Upper lobe of left lung (tissue), 6 donors: ENCODE results near the gene TSPAN19. TPM values are rescaled to one million over a fixed set of nuclear protein-coding genes. Genes with fewer than 3 reads are reported as not detected.
A peak's percentile ranks its signal among the peaks of the same experiment; 100 is the strongest.

ENCODE experiments used
- ATAC-seq, 2 donors: fragments of 200-7000 bp; cut with Tn5 transposase; one replicate each; pipeline ENCODE4 v1.9.1; 2022; ENCODE audit warnings: mild to moderate bottlenecking in 2 of 2, moderate library complexity in 2 of 2; ENCODE audit not compliant: low FRiP score in 2 of 2
- DNase-seq, 2 donors: peaks; one replicate each; pipeline ENCODE4 v3.0.0-alpha.2; 2019 to 2020
- H3K27ac ChIP-seq, 4 donors: fragments of 200-600 bp; sonication (generic); one replicate each; pipeline ENCODE4 v1.5.1; 2016 to 2019
- H3K27me3 ChIP-seq, 4 donors: fragments of 200-600 bp; sonication (generic); one replicate each; pipeline ENCODE4 v1.5.1; 2017 to 2019
- H3K36me3 ChIP-seq, 4 donors: fragments of 200-600 bp; sonication (generic); one replicate each; pipeline ENCODE4 v1.5.1; 2016 to 2019
- H3K4me1 ChIP-seq, 4 donors: fragments of 200-600 bp; sonication (generic); one replicate each; pipeline ENCODE4 v1.5.1; 2018 to 2019
- H3K4me3 ChIP-seq, 4 donors: fragments of 200-600 bp; sonication (generic); one replicate each; pipeline ENCODE4 v1.5.1; 2017 to 2019; ENCODE audit warnings: mild to moderate bottlenecking in 2 of 4, moderate library complexity in 1 of 4
- H3K9me3 ChIP-seq, 4 donors: fragments of 200-600 bp; sonication (generic); one replicate each; pipeline ENCODE4 v1.5.1; 2018 to 2019
- EP300 ChIP-seq, 4 donors: sonication (generic); formaldehyde crosslinking; IDR thresholded peaks; one replicate each; pipeline ENCODE4 v1.5.1; 2017; ENCODE audit warnings: antibody characterized with exemption in 4 of 4, control low read depth in 2 of 4
- POLR2A ChIP-seq, 4 donors: fragments of 450-650 bp; IDR thresholded peaks; one replicate each; pipeline ENCODE4 v1.5.1; 2016 to 2017; ENCODE audit warnings: antibody characterized with exemption in 4 of 4, mild to moderate bottlenecking in 2 of 4
- POLR2AphosphoS5 ChIP-seq, 2 donors: sonication (generic); formaldehyde crosslinking; IDR thresholded peaks; one replicate each; pipeline ENCODE4 v1.5.1; 2017; ENCODE audit warnings: antibody characterized with exemption in 2 of 2
- WGBS, 2 donors: methylation state at CpG; one replicate each; pipeline ENCODE4 v1.1.5; 2017 to 2018; 5-methylcytosine and 5-hydroxymethylcytosine counted together
- total RNA-seq, 6 donors: library from RNA; depleted of rRNA in 4 of 6; stranded (reverse); fragments of >200 nt in 4 of 6; gene quantifications; one replicate each; pipeline versions ENCODE4 v1.1.0 to v1.2.1, GENCODE V29; 2016 to 2021
- TF ChIP-seq, protein P1 (sequence below), 6 experiments: fragments of 450-650 bp in 4 of 6; fragments of 200-600 bp in 2 of 6; sonication (generic) in 2 of 6; IDR thresholded peaks; one replicate each; pipeline ENCODE4 v1.5.1; 2016 to 2019; ENCODE audit warnings: antibody characterized with exemption in 6 of 6
- donor health status: DM: no; HTN: no; CAD: no; lungs with moderate emphysema.
- donor health status: DM: no; HTN: yes; CAD: no; lungs with severe emphysema.

TSPAN19 gene
- total RNA-seq, 6 donors from 2014 or later: 0.76 to 25.2 (median 12.1) TPM; not detected in 2

- 100% methylated on average over 1 of the region's 3 CpGs; no CpG with 5 or more reads in 1 of the 2 donors for WGBS, 2 donors
- no peak overlapping the region for H3K4me3 ChIP-seq
- peak in 1 of 2 donors; percentile 53 for ATAC-seq
- H3K27me3 ChIP-seq: no peaks in the 10 kb centered on the region
- H3K36me3 ChIP-seq: no peaks in the 10 kb centered on the region
- H3K27ac ChIP-seq: no peak overlapping the region
- TF ChIP-seq POLR2A (IDR thresholded peaks at IDR 0.05) (no peak), POLR2AphosphoS5 (IDR thresholded peaks at IDR 0.05) (no peak), EP300 (IDR thresholded peaks at IDR 0.05) (no peak)
- TF ChIP-seq, protein P1, sequence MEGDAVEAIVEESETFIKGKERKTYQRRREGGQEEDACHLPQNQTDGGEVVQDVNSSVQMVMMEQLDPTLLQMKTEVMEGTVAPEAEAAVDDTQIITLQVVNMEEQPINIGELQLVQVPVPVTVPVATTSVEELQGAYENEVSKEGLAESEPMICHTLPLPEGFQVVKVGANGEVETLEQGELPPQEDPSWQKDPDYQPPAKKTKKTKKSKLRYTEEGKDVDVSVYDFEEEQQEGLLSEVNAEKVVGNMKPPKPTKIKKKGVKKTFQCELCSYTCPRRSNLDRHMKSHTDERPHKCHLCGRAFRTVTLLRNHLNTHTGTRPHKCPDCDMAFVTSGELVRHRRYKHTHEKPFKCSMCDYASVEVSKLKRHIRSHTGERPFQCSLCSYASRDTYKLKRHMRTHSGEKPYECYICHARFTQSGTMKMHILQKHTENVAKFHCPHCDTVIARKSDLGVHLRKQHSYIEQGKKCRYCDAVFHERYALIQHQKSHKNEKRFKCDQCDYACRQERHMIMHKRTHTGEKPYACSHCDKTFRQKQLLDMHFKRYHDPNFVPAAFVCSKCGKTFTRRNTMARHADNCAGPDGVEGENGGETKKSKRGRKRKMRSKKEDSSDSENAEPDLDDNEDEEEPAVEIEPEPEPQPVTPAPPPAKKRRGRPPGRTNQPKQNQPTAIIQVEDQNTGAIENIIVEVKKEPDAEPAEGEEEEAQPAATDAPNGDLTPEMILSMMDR (IDR thresholded peaks at IDR 0.05): no peak
- H3K4me1 ChIP-seq: no peaks in the 10 kb centered on the region
- no peaks in the 10 kb centered on the region for H3K9me3 ChIP-seq
- peak in 1 of 2 donors; percentile 36 for DNase-seq
Observed at GRCh38 chr12:84976133-84976532, 59.9 kb downstream of the TSPAN19 start.

DNA sequence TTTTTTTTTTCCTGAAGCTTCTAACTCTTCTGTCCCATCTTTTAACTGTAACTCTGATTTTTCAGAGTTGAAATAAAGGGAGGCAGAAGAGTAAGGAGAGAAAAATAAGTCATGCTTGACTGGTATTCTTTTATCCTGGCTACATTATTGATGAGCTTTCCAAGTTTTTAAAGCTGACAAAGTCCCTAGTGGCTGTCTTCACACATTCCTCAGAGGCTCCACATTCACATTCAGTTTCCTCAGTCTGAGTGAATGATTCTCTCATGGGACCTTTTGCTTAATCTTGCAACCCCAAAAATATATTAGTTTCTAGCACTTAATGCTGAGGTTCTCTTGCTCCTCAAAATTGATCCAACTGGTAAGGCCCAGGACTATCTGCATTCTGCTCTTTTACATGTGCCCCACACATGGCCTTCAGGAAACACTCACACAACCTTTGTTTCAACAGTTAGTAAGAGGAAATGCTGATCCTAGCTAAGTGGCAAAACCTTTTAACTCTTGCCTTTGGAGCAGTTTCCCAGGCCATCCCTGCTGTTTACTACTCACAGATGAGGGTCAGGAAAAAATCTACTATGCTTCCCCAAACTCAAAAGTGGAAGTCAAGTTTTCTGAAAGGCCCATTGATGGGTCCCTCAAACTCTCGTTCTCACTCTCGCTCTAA, 61.8 kb downstream of the TSPAN19 start:
- no peaks in the 10 kb centered on the region for H3K27me3 ChIP-seq
- H3K27ac ChIP-seq: no peak overlapping the region
- H3K36me3 ChIP-seq: no peaks in the 10 kb centered on the region
- no peak overlapping the region for H3K4me3 ChIP-seq
- no peaks in the 10 kb centered on the region for H3K4me1 ChIP-seq
- TF ChIP-seq, protein P1 (IDR thresholded peaks at IDR 0.05): no peak
- TF ChIP-seq EP300 (IDR thresholded peaks at IDR 0.05): no peak
- TF ChIP-seq POLR2AphosphoS5 (IDR thresholded peaks at IDR 0.05): no peak
- TF ChIP-seq POLR2A (IDR thresholded peaks at IDR 0.05): no peak
- ATAC-seq: no peak
- WGBS, 2 donors: 79 to 90% methylated on average over 2 of the region's 2 CpGs
- H3K9me3 ChIP-seq: no peaks in the 10 kb centered on the region
- no peak for DNase-seq

DNA sequence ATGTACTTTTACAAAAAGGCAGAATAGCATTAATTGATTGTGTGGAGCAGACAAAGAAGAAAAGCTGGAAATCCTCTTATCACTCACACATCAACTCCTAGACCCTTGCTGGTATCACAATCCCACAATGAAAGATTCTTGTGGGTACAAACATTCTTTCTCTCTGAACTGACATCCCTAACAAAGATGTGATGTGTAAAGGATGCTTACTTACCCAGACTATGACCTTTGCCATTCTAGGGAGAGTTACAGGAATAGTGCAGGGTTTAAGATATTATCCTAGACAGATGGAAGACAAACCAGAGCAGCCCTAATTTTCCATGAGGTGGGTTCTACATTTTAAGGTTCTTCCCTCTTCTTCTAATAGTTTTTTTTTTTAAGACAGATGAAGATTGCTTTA, 63.1 kb downstream of the TSPAN19 start:
- Histone ChIP-seq H3K4me1 (no peaks in the 10 kb centered on the region), H3K27ac (no peak overlapping the region), H3K4me3 (no peak overlapping the region), H3K9me3 (no peaks in the 10 kb centered on the region), H3K27me3 (no peaks in the 10 kb centered on the region), H3K36me3 (no peaks in the 10 kb centered on the region)
- ATAC-seq: no peak
- DNase-seq: no peak
- TF ChIP-seq, protein P1 (IDR thresholded peaks at IDR 0.05): no peak
- TF ChIP-seq EP300 (IDR thresholded peaks at IDR 0.05): no peak
- no peak for TF ChIP-seq POLR2AphosphoS5 (IDR thresholded peaks at IDR 0.05)

- no peaks in the 10 kb centered on the region for H3K9me3 ChIP-seq
- no peak for TF ChIP-seq POLR2AphosphoS5 (IDR thresholded peaks at IDR 0.05)
- no peak for TF ChIP-seq EP300 (IDR thresholded peaks at IDR 0.05)
- TF ChIP-seq, protein P1 (IDR thresholded peaks at IDR 0.05): no peak
- TF ChIP-seq POLR2A (IDR thresholded peaks at IDR 0.05): no peak
- no peak for ATAC-seq
- 67 to 77% methylated on average over 3 of the region's 3 CpGs for WGBS, 2 donors
- no peaks in the 10 kb centered on the region for H3K4me1 ChIP-seq
- DNase-seq: no peak
- H3K36me3 ChIP-seq: no peaks in the 10 kb centered on the region
- no peak overlapping the region for H3K27ac ChIP-seq
- H3K27me3 ChIP-seq: no peaks in the 10 kb centered on the region
- no peak overlapping the region for H3K4me3 ChIP-seq
Observed at GRCh38 chr12:84969226-84969625, 66.9 kb downstream of the TSPAN19 start.

Other genes starting within 250 kb of the TSPAN19 start
- under 1 TPM in 3 of 6 donors, not detected in 3; 0.30 to 0.69 (median 0.44) TPM for gene SLC6A15, start 123.5 kb downstream of the TSPAN19 start, total RNA-seq
- gene LRRIQ1, start 74 bp upstream of the TSPAN19 start, total RNA-seq: 10 to 100 TPM in 1 of 6 donors, 1 to 10 TPM in 4, under 1 TPM in 1; 0.54 to 37.7 (median 6.0) TPM
- gene ALX1, start 243.9 kb upstream of the TSPAN19 start, total RNA-seq: under 1 TPM in 1 of 6 donors, not detected in 5; 0.89 TPM